K562 (cell line): ENCODE results near the gene SLC34A3. TPM values are rescaled to one million over a fixed set of nuclear protein-coding genes. Genes with fewer than 3 reads are reported as not detected.

Experiments used
- CAMTA2 ChIP-seq: fragments of 250-450 bp; sonication (Bioruptor Pico); conservative IDR thresholded peaks from 2 replicates; pipeline ENCODE4 v1.5.1; 2022
- GATAD2A ChIP-seq: fragments of 450-650 bp; IDR thresholded peaks from 2 replicates; pipeline ENCODE4 v1.6.1; 2017
- MAFG ChIP-seq: fragments of 450-650 bp; conservative IDR thresholded peaks from 2 replicates; pipeline ENCODE4 v1.6.1; 2016; ENCODE audit warnings: missing genetic modification characterization, missing compliant biosample characterization
- POLR2A ChIP-seq: fragments of 450-650 bp; conservative IDR thresholded peaks from 2 replicates; pipeline ENCODE4 v1.6.1; 2016
- SIN3B ChIP-seq: fragments of 450-650 bp; IDR thresholded peaks from 2 replicates; pipeline ENCODE4 v1.6.1; 2017; ENCODE audit warnings: low read depth, mild to moderate bottlenecking, moderate library complexity
- SLC30A9 ChIP-seq: fragments of 250-450 bp; sonication (Bioruptor Pico); IDR thresholded peaks from 2 replicates; pipeline ENCODE4 v1.8.0; 2022; ENCODE audit warnings: mild to moderate bottlenecking, moderate library complexity
- STAG1 ChIP-seq: sonication (generic); formaldehyde crosslinking; IDR thresholded peaks from 2 replicates; pipeline ENCODE4 v1.5.0; 2020; ENCODE audit warnings: missing genetic modification reagents, borderline replicate concordance
- ZFPM2 ChIP-seq: fragments of 250-450 bp; sonication (Bioruptor Pico); IDR thresholded peaks from 2 replicates; pipeline ENCODE4 v1.5.1; 2022; ENCODE audit warnings: mild to moderate bottlenecking
- ZNF184 ChIP-seq: sonication (generic); formaldehyde crosslinking; IDR thresholded peaks from 2 replicates; pipeline ENCODE4 v1.5.0; 2020; ENCODE audit warnings: missing genetic modification reagents
- polyA plus RNA-seq, 8 experiments: library from polyadenylated mRNA; depleted of rRNA in 4 of 8; stranded (reverse) in 5 of 8; unstranded in 3 of 8; fragments of >200 nt; fragmentation: Nextera tagmentation in 2 of 8; fragmentation: Illumina TruSeq in 1 of 8; extraction: Ambion mirVana in 2 of 8; extraction: Trizol in 1 of 8; gene quantifications; 2 replicates each; pipeline versions ENCODE4 v1.2.1 to v1.2.3, GENCODE V29; 2011 to 2014; ENCODE audit warnings: inconsistent platforms in 1 of 8, missing spikeins in 1 of 8
- total RNA-seq, 7 experiments: library from RNA; depleted of rRNA in 6 of 7; stranded (reverse); fragments of >200 nt in 6 of 7; fragmentation: Illumina TruSeq in 2 of 7; extraction: Trizol in 2 of 7; gene quantifications; 2 replicates each; pipeline versions ENCODE4 v1.2.1 to v1.2.3, GENCODE V29; 2011 to 2021; ENCODE audit warnings: low replicate concordance in 1 of 7
- TF ChIP-seq, protein P1 (sequence below), 2 experiments: fragments of 450-650 bp; conservative IDR thresholded peaks; 2 replicates each; pipeline ENCODE4 v1.6.1; 2017; ENCODE audit warnings: mild to moderate bottlenecking in 2 of 2, moderate library complexity in 2 of 2
- TF ChIP-seq, protein P2 (sequence below): fragments of 450-650 bp; IDR thresholded peaks from 2 replicates; pipeline ENCODE4 v1.7.0; 2016; ENCODE audit warnings: borderline replicate concordance
- TF ChIP-seq, protein P3 (sequence below), 2 experiments: fragments of 450-650 bp; IDR thresholded peaks; 2 replicates each; pipeline ENCODE4 v1.6.1; 2016
- TF ChIP-seq, protein P4 (sequence below): fragments of 450-650 bp; formaldehyde crosslinking; IDR thresholded peaks from 2 replicates; pipeline ENCODE4 v1.4.0; 2020; ENCODE audit warnings: mild to moderate bottlenecking, moderate library complexity
- TF ChIP-seq, protein P5 (sequence below): fragments of 250-450 bp; sonication (Bioruptor Pico); IDR thresholded peaks from 2 replicates; pipeline ENCODE4 v1.8.0; 2022; ENCODE audit warnings: moderate library complexity, mild to moderate bottlenecking, inconsistent platforms
- TF ChIP-seq, protein P6 (sequence below): fragments of 450-650 bp; formaldehyde crosslinking; conservative IDR thresholded peaks from 2 replicates; pipeline ENCODE4 v1.4.0; 2022; ENCODE audit warnings: mild to moderate bottlenecking, missing genetic modification characterization
- TF ChIP-seq, protein P7 (sequence below): fragments of 450-650 bp; IDR thresholded peaks from 2 replicates; pipeline ENCODE4 v1.6.1; 2016; ENCODE audit warnings: borderline replicate concordance

Gene SLC34A3
- total and polyA plus RNA-seq, 9 of the 15 experiments (the other 6 are each of a cell fraction or from before 2014, with no cell fraction given) = not detected

DNA sequence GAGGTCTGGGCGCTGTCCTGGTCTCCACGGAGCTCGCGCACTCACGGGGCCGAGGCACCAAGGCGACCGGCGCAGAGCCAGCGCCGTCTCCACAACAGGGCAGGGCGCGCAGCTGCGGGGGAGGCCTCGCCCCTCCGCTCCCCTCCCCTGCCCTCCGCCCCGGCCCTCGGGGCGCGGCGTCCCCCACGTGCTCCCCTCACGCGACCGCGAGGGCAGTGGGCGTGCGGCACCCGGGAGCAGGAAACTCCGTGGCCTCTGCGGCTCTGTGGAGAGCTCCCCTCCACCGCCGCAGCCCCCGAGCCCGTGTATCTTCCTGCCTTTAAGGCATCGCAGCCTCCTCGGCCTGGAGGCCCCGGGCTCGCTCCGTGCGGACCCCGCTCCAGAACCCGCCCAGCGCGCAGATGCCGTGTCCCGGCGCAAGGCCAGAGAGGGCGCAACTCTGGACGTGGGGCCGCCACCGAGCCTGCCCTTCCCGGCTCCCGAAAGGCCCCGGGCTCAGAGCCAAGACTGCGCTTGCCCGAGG is 9.7 kb downstream of the SLC34A3 start (continued):
- TF ChIP-seq, protein P1, sequence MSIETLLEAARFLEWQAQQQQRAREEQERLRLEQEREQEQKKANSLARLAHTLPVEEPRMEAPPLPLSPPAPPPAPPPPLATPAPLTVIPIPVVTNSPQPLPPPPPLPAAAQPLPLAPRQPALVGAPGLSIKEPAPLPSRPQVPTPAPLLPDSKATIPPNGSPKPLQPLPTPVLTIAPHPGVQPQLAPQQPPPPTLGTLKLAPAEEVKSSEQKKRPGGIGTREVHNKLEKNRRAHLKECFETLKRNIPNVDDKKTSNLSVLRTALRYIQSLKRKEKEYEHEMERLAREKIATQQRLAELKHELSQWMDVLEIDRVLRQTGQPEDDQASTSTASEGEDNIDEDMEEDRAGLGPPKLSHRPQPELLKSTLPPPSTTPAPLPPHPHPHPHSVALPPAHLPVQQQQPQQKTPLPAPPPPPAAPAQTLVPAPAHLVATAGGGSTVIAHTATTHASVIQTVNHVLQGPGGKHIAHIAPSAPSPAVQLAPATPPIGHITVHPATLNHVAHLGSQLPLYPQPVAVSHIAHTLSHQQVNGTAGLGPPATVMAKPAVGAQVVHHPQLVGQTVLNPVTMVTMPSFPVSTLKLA (conservative IDR thresholded peaks at IDR 0.05) = no peak
- TF ChIP-seq, protein P2, sequence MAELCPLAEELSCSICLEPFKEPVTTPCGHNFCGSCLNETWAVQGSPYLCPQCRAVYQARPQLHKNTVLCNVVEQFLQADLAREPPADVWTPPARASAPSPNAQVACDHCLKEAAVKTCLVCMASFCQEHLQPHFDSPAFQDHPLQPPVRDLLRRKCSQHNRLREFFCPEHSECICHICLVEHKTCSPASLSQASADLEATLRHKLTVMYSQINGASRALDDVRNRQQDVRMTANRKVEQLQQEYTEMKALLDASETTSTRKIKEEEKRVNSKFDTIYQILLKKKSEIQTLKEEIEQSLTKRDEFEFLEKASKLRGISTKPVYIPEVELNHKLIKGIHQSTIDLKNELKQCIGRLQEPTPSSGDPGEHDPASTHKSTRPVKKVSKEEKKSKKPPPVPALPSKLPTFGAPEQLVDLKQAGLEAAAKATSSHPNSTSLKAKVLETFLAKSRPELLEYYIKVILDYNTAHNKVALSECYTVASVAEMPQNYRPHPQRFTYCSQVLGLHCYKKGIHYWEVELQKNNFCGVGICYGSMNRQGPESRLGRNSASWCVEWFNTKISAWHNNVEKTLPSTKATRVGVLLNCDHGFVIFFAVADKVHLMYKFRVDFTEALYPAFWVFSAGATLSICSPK = no peak
- TF ChIP-seq, protein P3, sequence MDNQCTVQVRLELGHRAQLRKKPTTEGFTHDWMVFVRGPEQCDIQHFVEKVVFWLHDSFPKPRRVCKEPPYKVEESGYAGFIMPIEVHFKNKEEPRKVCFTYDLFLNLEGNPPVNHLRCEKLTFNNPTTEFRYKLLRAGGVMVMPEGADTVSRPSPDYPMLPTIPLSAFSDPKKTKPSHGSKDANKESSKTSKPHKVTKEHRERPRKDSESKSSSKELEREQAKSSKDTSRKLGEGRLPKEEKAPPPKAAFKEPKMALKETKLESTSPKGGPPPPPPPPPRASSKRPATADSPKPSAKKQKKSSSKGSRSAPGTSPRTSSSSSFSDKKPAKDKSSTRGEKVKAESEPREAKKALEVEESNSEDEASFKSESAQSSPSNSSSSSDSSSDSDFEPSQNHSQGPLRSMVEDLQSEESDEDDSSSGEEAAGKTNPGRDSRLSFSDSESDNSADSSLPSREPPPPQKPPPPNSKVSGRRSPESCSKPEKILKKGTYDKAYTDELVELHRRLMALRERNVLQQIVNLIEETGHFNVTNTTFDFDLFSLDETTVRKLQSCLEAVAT (IDR thresholded peaks at IDR 0.05) = no peak
- TF ChIP-seq SIN3B (no peak), CAMTA2 (CRISPR knock-in tag) (peak; percentile 80; the same call in 1 of the 2 replicates), ZFPM2 (CRISPR knock-in tag) (no peak), MAFG (no peak), SLC30A9 (no peak), ZNF184 (CRISPR knock-in tag) (no peak), POLR2A (peak; percentile 39), STAG1 (no peak; the same call in 1 of the 2 replicates), GATAD2A (peak; percentile 92; the same call in 1 of the 2 replicates)
- TF ChIP-seq, protein P4, sequence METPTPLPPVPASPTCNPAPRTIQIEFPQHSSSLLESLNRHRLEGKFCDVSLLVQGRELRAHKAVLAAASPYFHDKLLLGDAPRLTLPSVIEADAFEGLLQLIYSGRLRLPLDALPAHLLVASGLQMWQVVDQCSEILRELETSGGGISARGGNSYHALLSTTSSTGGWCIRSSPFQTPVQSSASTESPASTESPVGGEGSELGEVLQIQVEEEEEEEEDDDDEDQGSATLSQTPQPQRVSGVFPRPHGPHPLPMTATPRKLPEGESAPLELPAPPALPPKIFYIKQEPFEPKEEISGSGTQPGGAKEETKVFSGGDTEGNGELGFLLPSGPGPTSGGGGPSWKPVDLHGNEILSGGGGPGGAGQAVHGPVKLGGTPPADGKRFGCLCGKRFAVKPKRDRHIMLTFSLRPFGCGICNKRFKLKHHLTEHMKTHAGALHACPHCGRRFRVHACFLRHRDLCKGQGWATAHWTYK (CRISPR knock-in tag) = peak; percentile 93
- TF ChIP-seq, protein P5, sequence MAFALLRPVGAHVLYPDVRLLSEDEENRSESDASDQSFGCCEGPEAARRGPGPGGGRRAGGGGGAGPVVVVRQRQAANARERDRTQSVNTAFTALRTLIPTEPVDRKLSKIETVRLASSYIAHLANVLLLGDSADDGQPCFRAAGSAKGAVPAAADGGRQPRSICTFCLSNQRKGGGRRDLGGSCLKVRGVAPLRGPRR (CRISPR knock-in tag) = no peak
- TF ChIP-seq, protein P6, sequence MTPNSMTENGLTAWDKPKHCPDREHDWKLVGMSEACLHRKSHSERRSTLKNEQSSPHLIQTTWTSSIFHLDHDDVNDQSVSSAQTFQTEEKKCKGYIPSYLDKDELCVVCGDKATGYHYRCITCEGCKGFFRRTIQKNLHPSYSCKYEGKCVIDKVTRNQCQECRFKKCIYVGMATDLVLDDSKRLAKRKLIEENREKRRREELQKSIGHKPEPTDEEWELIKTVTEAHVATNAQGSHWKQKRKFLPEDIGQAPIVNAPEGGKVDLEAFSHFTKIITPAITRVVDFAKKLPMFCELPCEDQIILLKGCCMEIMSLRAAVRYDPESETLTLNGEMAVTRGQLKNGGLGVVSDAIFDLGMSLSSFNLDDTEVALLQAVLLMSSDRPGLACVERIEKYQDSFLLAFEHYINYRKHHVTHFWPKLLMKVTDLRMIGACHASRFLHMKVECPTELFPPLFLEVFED (CRISPR knock-in tag) = no peak
- TF ChIP-seq, protein P7, sequence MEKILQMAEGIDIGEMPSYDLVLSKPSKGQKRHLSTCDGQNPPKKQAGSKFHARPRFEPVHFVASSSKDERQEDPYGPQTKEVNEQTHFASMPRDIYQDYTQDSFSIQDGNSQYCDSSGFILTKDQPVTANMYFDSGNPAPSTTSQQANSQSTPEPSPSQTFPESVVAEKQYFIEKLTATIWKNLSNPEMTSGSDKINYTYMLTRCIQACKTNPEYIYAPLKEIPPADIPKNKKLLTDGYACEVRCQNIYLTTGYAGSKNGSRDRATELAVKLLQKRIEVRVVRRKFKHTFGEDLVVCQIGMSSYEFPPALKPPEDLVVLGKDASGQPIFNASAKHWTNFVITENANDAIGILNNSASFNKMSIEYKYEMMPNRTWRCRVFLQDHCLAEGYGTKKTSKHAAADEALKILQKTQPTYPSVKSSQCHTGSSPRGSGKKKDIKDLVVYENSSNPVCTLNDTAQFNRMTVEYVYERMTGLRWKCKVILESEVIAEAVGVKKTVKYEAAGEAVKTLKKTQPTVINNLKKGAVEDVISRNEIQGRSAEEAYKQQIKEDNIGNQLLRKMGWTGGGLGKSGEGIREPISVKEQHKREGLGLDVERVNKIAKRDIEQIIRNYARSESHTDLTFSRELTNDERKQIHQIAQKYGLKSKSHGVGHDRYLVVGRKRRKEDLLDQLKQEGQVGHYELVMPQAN = peak; percentile 91
